GM18873 (cell line): Measurements from ENCODE around the gene AP3D1.
A peak's percentile ranks its signal among the peaks of the same experiment; 100 is the strongest.

Experiments used
- ATAC-seq: cut with Tn5 transposase; IDR thresholded peaks from one replicate; pipeline ENCODE4 v1.9.1; 2021; ENCODE audit warnings: mild to moderate bottlenecking, moderate library complexity, moderate number of reproducible peaks; ENCODE audit not compliant: unreplicated experiment, low FRiP score

The AP3D1 gene

GRCh38 chr19:2184422-2184975 is 33.1 kb upstream of the AP3D1 start:
- ATAC-seq = no peak

GRCh38 chr19:2181633-2181997 is 30.2 kb upstream of the AP3D1 start:
- ATAC-seq = no peak

GRCh38 chr19:2180881-2181632 is 29.7 kb upstream of the AP3D1 start:
- ATAC-seq = no peak

- no peak for ATAC-seq
These were observed 28.7 kb upstream of the AP3D1 start for GRCh38 chr19:2180114-2180513.

- no peak for ATAC-seq
These were observed 27.7 kb upstream of the AP3D1 start for GRCh38 chr19:2179095-2179494.

- ATAC-seq = no peak
These were observed 25.1 kb upstream of the AP3D1 start for GRCh38 chr19:2176337-2176994.

GRCh38 chr19:2175742-2176141 is 24.4 kb upstream of the AP3D1 start:
- no peak for ATAC-seq

GRCh38 chr19:2173767-2174577 is 22.6 kb upstream of the AP3D1 start:
- ATAC-seq = no peak

- no peak for ATAC-seq
These were observed 22.0 kb upstream of the AP3D1 start for GRCh38 chr19:2173388-2173766.

- ATAC-seq = no peak
These were observed 20.2 kb upstream of the AP3D1 start for GRCh38 chr19:2171349-2172145.

- ATAC-seq = no peak
These were observed 19.6 kb upstream of the AP3D1 start for GRCh38 chr19:2170987-2171348.

GRCh38 chr19:2170219-2170618 is 18.9 kb upstream of the AP3D1 start:
- ATAC-seq = no peak

GRCh38 chr19:2168619-2169424 is 17.5 kb upstream of the AP3D1 start:
- peak; percentile 46 for ATAC-seq

GRCh38 chr19:2167896-2168618 is 16.7 kb upstream of the AP3D1 start:
- ATAC-seq = peak; percentile 27

GRCh38 chr19:2166741-2167738 is 15.7 kb upstream of the AP3D1 start:
- no peak for ATAC-seq

- no peak for ATAC-seq
These were observed 12.9 kb upstream of the AP3D1 start for GRCh38 chr19:2164020-2164998.

- ATAC-seq = no peak
These were observed 9.0 kb upstream of the AP3D1 start for GRCh38 chr19:2160379-2160778.
